GM20000 (cell line): Measurements from ENCODE around the gene TREX2.

Experiments
- DNase-seq: peaks from one replicate; pipeline ENCODE4 v3.0.0; 2012; ENCODE audit warnings: low spot score
- CTCF ChIP-seq: IDR thresholded peaks from 2 replicates; pipeline ENCODE4 v1.5.1; 2012; ENCODE audit warnings: mild to moderate bottlenecking, control low read depth; ENCODE audit errors: extremely low read depth, missing control alignments

TREX2 gene

GRCh38 chrX:153441296-153441695 is 4.6 kb downstream of the TREX2 start:
- no peak for DNase-seq
- TF ChIP-seq CTCF = no peak

- DNase-seq = no peak
- no peak for TF ChIP-seq CTCF
Measured at GRCh38 chrX:153440556-153441135, 5.2 kb downstream of the TREX2 start.

- no peak for TF ChIP-seq CTCF
- no peak for DNase-seq
Measured at GRCh38 chrX:153439977-153440376, 5.9 kb downstream of the TREX2 start.

- no peak for TF ChIP-seq CTCF
- DNase-seq = no peak
Measured at GRCh38 chrX:153438532-153438931, 7.3 kb downstream of the TREX2 start.

- DNase-seq = no peak
- TF ChIP-seq CTCF = no peak
Measured at GRCh38 chrX:153435845-153436244, 10.0 kb downstream of the TREX2 start.

- TF ChIP-seq CTCF = no peak
- no peak for DNase-seq
Measured at GRCh38 chrX:153434801-153435200, 11.1 kb downstream of the TREX2 start.

- DNase-seq = no peak
- TF ChIP-seq CTCF = no peak
Measured at GRCh38 chrX:153433781-153434285, 12.0 kb downstream of the TREX2 start.
